HepG2 (cell line): ENCODE measurements around the gene DNAJC7. TPM values are rescaled to one million over a fixed set of nuclear protein-coding genes. Genes with fewer than 3 reads are reported as not detected.

Source experiments
- DMAP1 ChIP-seq: IDR thresholded peaks from 2 replicates; pipeline ENCODE4 v1.6.1; 2016
- HMGA1 ChIP-seq: sonication (generic); formaldehyde crosslinking; conservative IDR thresholded peaks from 2 replicates; pipeline ENCODE4 v1.4.0; 2020; ENCODE audit warnings: missing genetic modification reagents
- JUN ChIP-seq: sonication (generic); formaldehyde crosslinking; IDR thresholded peaks from 2 replicates; pipeline ENCODE4 v1.4.0; 2020; ENCODE audit warnings: mild to moderate bottlenecking, missing genetic modification reagents
- KLF15 ChIP-seq: sonication (generic); formaldehyde crosslinking; IDR thresholded peaks from 2 replicates; pipeline ENCODE4 v1.8.1; 2023; ENCODE audit warnings: borderline replicate concordance, mild to moderate bottlenecking, inconsistent platforms, missing genetic modification reagents, mixed read lengths
- RAD51 ChIP-seq: fragments of 450-650 bp; IDR thresholded peaks from 2 replicates; pipeline ENCODE4 v1.6.1; 2016; ENCODE audit warnings: borderline replicate concordance
- SMARCE1 ChIP-seq: fragments of 450-650 bp; IDR thresholded peaks from 2 replicates; pipeline ENCODE4 v1.6.1; 2017; ENCODE audit warnings: borderline replicate concordance
- SRF ChIP-seq: IDR thresholded peaks from 2 replicates; pipeline ENCODE4 v1.6.1; 2011; ENCODE audit warnings: mild to moderate bottlenecking, low read depth, low read length, moderate library complexity
- ZFP37 ChIP-seq: sonication (generic); formaldehyde crosslinking; IDR thresholded peaks from 2 replicates; pipeline ENCODE4 v1.4.0; 2020; ENCODE audit warnings: missing genetic modification reagents, borderline replicate concordance
- ZNF17 ChIP-seq: sonication (generic); formaldehyde crosslinking; IDR thresholded peaks from 2 replicates; pipeline ENCODE4 v1.5.0; 2020; ENCODE audit warnings: mild to moderate bottlenecking, missing genetic modification reagents
- ZNF282 ChIP-seq: fragments of 450-650 bp; IDR thresholded peaks from 2 replicates; pipeline ENCODE4 v1.6.1; 2018; ENCODE audit not compliant: partially characterized antibody
- ZNF317 ChIP-seq: sonication (generic); formaldehyde crosslinking; IDR thresholded peaks from 2 replicates; pipeline ENCODE4 v1.5.0; 2020; ENCODE audit warnings: mild to moderate bottlenecking, missing genetic modification reagents
- ZNF367 ChIP-seq: sonication (generic); formaldehyde crosslinking; IDR thresholded peaks from 2 replicates; pipeline ENCODE4 v1.4.0; 2020; ENCODE audit warnings: missing genetic modification reagents, borderline replicate concordance
- ZNF550 ChIP-seq: sonication (generic); formaldehyde crosslinking; IDR thresholded peaks from 2 replicates; pipeline ENCODE4 v1.4.0; 2020; ENCODE audit warnings: mild to moderate bottlenecking, missing genetic modification reagents, borderline replicate concordance
- ZNF773 ChIP-seq: sonication (generic); formaldehyde crosslinking; IDR thresholded peaks from 2 replicates; pipeline ENCODE4 v1.4.0; 2020; ENCODE audit warnings: missing genetic modification reagents, borderline replicate concordance
- ZNF777 ChIP-seq: sonication (generic); formaldehyde crosslinking; IDR thresholded peaks from 2 replicates; pipeline ENCODE4 v1.4.0; 2020; ENCODE audit warnings: missing genetic modification reagents
- ZNF780A ChIP-seq: sonication (generic); formaldehyde crosslinking; IDR thresholded peaks from 2 replicates; pipeline ENCODE4 v1.8.0; 2022; ENCODE audit warnings: mild to moderate bottlenecking, missing genetic modification reagents, moderate library complexity
- polyA plus RNA-seq, 8 experiments: library from polyadenylated mRNA; depleted of rRNA in 3 of 8; stranded (reverse) in 7 of 8; unstranded in 1 of 8; fragments of >200 nt; fragmentation: Illumina TruSeq in 4 of 8; extraction: Trizol in 4 of 8; gene quantifications; 2 replicates each; pipeline versions ENCODE4 v1.2.1 to v1.2.3, GENCODE V29; 2011 to 2016; ENCODE audit warnings: low read depth in 4 of 8, missing spikeins in 1 of 8, mixed read lengths in 1 of 8; ENCODE audit not compliant: insufficient read depth in 1 of 8
- total RNA-seq, 5 experiments: library from RNA; depleted of rRNA; stranded (reverse); fragments of >200 nt; fragmentation: Illumina TruSeq; extraction: Trizol; gene quantifications; 2 replicates each; pipeline ENCODE4 v1.2.3, GENCODE V29; 2016; ENCODE audit warnings: low read depth in 1 of 5
- TF ChIP-seq, protein P1 (sequence below): sonication (generic); formaldehyde crosslinking; IDR thresholded peaks from 2 replicates; pipeline ENCODE4 v1.5.0; 2020; ENCODE audit warnings: missing genetic modification reagents
- TF ChIP-seq, protein P2 (sequence below), 2 experiments: IDR thresholded peaks; 2 replicates each; pipeline ENCODE4 v1.6.1; 2011 to 2012; ENCODE audit warnings: low read length in 2 of 2, borderline replicate concordance in 1 of 2, low read depth in 1 of 2, mild to moderate bottlenecking in 1 of 2, moderate library complexity in 1 of 2
- TF ChIP-seq, protein P3 (sequence below): sonication (generic); formaldehyde crosslinking; IDR thresholded peaks from 2 replicates; pipeline ENCODE4 v1.5.0; 2020; ENCODE audit warnings: mild to moderate bottlenecking, missing genetic modification reagents, borderline replicate concordance
- TF ChIP-seq, protein P4 (sequence below): sonication (generic); formaldehyde crosslinking; IDR thresholded peaks from 2 replicates; pipeline ENCODE4 v1.8.1; 2022; ENCODE audit warnings: mild to moderate bottlenecking, missing genetic modification reagents
- TF ChIP-seq, protein P5 (sequence below): sonication (generic); formaldehyde crosslinking; IDR thresholded peaks from 2 replicates; pipeline ENCODE4 v1.5.1; 2020; ENCODE audit warnings: missing genetic modification reagents, mild to moderate bottlenecking, borderline replicate concordance

Gene DNAJC7
- total and polyA plus RNA-seq, 2 of the 13 experiments (the other 11 are each of a cell fraction or from before 2014, with no cell fraction given): 47.7 to 132 TPM

DNA sequence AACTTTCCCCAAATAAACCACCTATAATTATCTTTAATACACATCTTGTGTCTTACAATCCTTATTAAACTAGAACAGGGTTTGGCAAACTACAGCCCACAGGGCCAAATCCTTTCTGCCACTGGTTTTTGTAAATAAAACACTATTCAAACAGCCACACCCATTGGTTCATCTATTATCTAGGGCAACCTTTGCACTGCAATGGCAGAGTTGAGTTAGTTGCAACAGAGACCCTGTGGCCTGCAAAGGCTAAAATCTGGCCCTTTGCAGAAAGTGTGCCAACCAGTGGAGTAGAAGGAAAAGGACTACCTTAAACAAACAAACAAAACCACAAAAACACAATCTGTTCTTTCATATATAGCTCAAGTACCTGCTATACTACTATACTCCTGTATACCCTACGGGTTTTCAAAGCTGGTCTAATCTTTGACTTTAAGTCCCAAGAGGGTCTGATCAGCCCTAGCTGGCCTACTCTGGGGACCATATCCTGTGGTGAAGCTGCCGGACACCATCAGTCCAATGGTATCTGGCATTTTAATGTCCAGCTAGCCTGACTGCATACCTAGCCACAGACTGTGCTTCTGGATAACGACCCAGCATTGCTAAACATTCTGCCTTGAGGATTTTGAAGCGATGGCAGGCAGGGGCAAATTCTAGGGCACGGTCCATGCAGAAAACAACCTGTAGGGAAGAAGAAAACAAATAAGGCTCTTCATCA lies 27.4 kb downstream of the DNAJC7 start (continued):
- TF ChIP-seq ZFP37 (CRISPR knock-in tag) (no peak), DMAP1 (CRISPR knock-in tag) (peak; percentile 69; the same call in 1 of the 2 replicates), ZNF367 (CRISPR knock-in tag) (no peak), ZNF780A (CRISPR knock-in tag) (no peak), KLF15 (CRISPR knock-in tag) (no peak), SMARCE1 (no peak), ZNF17 (no peak), HMGA1 (CRISPR knock-in tag) (no peak), JUN (CRISPR knock-in tag) (no peak), ZNF777 (no peak), ZNF317 (CRISPR knock-in tag) (no peak), ZNF550 (CRISPR knock-in tag) (no peak), ZNF773 (CRISPR knock-in tag) (no peak), SRF (no peak), RAD51 (no peak), ZNF282 (no peak)
- TF ChIP-seq, protein P1, sequence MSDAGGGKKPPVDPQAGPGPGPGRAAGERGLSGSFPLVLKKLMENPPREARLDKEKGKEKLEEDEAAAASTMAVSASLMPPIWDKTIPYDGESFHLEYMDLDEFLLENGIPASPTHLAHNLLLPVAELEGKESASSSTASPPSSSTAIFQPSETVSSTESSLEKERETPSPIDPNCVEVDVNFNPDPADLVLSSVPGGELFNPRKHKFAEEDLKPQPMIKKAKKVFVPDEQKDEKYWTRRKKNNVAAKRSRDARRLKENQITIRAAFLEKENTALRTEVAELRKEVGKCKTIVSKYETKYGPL: no peak
- TF ChIP-seq, protein P2, sequence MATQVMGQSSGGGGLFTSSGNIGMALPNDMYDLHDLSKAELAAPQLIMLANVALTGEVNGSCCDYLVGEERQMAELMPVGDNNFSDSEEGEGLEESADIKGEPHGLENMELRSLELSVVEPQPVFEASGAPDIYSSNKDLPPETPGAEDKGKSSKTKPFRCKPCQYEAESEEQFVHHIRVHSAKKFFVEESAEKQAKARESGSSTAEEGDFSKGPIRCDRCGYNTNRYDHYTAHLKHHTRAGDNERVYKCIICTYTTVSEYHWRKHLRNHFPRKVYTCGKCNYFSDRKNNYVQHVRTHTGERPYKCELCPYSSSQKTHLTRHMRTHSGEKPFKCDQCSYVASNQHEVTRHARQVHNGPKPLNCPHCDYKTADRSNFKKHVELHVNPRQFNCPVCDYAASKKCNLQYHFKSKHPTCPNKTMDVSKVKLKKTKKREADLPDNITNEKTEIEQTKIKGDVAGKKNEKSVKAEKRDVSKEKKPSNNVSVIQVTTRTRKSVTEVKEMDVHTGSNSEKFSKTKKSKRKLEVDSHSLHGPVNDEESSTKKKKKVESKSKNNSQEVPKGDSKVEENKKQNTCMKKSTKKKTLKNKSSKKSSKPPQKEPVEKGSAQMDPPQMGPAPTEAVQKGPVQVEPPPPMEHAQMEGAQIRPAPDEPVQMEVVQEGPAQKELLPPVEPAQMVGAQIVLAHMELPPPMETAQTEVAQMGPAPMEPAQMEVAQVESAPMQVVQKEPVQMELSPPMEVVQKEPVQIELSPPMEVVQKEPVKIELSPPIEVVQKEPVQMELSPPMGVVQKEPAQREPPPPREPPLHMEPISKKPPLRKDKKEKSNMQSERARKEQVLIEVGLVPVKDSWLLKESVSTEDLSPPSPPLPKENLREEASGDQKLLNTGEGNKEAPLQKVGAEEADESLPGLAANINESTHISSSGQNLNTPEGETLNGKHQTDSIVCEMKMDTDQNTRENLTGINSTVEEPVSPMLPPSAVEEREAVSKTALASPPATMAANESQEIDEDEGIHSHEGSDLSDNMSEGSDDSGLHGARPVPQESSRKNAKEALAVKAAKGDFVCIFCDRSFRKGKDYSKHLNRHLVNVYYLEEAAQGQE (IDR thresholded peaks at IDR 0.05; ENCODE audit: borderline replicate concordance in 1 of 2, low read depth in 1 of 2, low read length in 2 of 2): no peak; a peak in 1 of 4 replicates
- TF ChIP-seq, protein P3, sequence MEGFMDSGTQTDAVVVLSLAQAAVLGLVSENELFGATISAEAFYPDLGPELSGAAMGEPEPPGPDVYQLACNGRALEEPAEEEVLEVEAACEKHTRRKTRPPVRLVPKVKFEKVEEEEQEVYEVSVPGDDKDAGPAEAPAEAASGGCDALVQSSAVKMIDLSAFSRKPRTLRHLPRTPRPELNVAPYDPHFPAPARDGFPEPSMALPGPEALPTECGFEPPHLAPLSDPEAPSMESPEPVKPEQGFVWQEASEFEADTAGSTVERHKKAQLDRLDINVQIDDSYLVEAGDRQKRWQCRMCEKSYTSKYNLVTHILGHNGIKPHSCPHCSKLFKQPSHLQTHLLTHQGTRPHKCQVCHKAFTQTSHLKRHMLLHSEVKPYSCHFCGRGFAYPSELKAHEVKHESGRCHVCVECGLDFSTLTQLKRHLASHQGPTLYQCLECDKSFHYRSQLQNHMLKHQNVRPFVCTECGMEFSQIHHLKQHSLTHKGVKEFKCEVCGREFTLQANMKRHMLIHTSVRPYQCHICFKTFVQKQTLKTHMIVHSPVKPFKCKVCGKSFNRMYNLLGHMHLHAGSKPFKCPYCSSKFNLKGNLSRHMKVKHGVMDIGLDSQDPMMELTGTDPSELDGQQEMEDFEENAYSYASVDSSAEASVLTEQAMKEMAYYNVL (CRISPR knock-in tag): no peak
- TF ChIP-seq, protein P4, sequence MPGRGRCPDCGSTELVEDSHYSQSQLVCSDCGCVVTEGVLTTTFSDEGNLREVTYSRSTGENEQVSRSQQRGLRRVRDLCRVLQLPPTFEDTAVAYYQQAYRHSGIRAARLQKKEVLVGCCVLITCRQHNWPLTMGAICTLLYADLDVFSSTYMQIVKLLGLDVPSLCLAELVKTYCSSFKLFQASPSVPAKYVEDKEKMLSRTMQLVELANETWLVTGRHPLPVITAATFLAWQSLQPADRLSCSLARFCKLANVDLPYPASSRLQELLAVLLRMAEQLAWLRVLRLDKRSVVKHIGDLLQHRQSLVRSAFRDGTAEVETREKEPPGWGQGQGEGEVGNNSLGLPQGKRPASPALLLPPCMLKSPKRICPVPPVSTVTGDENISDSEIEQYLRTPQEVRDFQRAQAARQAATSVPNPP (CRISPR knock-in tag): no peak
- TF ChIP-seq, protein P5, sequence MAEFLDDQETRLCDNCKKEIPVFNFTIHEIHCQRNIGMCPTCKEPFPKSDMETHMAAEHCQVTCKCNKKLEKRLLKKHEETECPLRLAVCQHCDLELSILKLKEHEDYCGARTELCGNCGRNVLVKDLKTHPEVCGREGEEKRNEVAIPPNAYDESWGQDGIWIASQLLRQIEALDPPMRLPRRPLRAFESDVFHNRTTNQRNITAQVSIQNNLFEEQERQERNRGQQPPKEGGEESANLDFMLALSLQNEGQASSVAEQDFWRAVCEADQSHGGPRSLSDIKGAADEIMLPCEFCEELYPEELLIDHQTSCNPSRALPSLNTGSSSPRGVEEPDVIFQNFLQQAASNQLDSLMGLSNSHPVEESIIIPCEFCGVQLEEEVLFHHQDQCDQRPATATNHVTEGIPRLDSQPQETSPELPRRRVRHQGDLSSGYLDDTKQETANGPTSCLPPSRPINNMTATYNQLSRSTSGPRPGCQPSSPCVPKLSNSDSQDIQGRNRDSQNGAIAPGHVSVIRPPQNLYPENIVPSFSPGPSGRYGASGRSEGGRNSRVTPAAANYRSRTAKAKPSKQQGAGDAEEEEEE: no peak
